Fibroblast of skin of scalp (primary cell): ENCODE data around the gene SGSM2. TPM values are rescaled to one million over a fixed set of nuclear protein-coding genes. Genes with fewer than 3 reads are reported as not detected.
"Not testable (repeated sequence)": the region's sequence is repeated elsewhere in the genome, so short reads cannot be mapped to it uniquely, and the experiment has no call there.

Source experiments
- DNase-seq: peaks from one replicate; pipeline ENCODE4 v3.0.0-alpha.2; 2013
- polyA plus RNA-seq, 2 experiments: library from polyadenylated mRNA; unstranded; fragments of 120-200 nt; gene quantifications; one replicate each; pipeline ENCODE4 v1.2.1, GENCODE V29; 2013; ENCODE audit not compliant: insufficient read length in 2 of 2

The SGSM2 gene
- polyA plus RNA-seq (2013, experiment 1 of 2; ENCODE audit: insufficient read length): 43.3 TPM
- 37.1 TPM for polyA plus RNA-seq (2013, experiment 2 of 2; ENCODE audit: insufficient read length)

GRCh38 chr17:2336852-2337543 is at the start of gene SGSM2:
TSS of gene SGSM2 (plus strand) at chr17:2337501. CDS start at chr17:2337689, 188 bp downstream.
- peak; percentile 65 for DNase-seq

- DNase-seq: no peak
Measured at GRCh38 chr17:2289878-2290478, 47.3 kb upstream of the SGSM2 start.

- peak; percentile 21 for DNase-seq
Measured at GRCh38 chr17:2292100-2292499, 45.2 kb upstream of the SGSM2 start.

- no peak for DNase-seq
Measured at GRCh38 chr17:2295575-2295974, 41.7 kb upstream of the SGSM2 start.

GRCh38 chr17:2297023-2297422 is 40.3 kb upstream of the SGSM2 start:
- no peak for DNase-seq

- no peak for DNase-seq
Measured at GRCh38 chr17:2299136-2299535, 38.2 kb upstream of the SGSM2 start.

- no peak for DNase-seq
Measured at GRCh38 chr17:2299756-2300155, 37.5 kb upstream of the SGSM2 start.

- DNase-seq: no peak
Measured at GRCh38 chr17:2302778-2303203, 34.5 kb upstream of the SGSM2 start.

GRCh38 chr17:2303204-2304188 is 33.8 kb upstream of the SGSM2 start, which contains the start of the genes SMG6 and SRR:
TSS of gene SMG6 (minus strand) at chr17:2303785. CDS start at chr17:2303720, 65 bp downstream.
TSS of gene SRR (plus strand) at chr17:2303950. CDS start at chr17:2315561, 11,611 bp downstream.
- DNase-seq: peak; percentile 93

GRCh38 chr17:2304931-2305330 is 32.4 kb upstream of the SGSM2 start:
- DNase-seq: no peak

- peak; percentile 13 for DNase-seq
Measured at GRCh38 chr17:2309338-2310154, 27.8 kb upstream of the SGSM2 start.

GRCh38 chr17:2312736-2313135 is 24.6 kb upstream of the SGSM2 start:
- DNase-seq: no peak

GRCh38 chr17:2316916-2317205 is 20.4 kb upstream of the SGSM2 start:
- DNase-seq: not testable (repeated sequence)

- no peak for DNase-seq
Measured at GRCh38 chr17:2317796-2318195, 19.5 kb upstream of the SGSM2 start.

- DNase-seq: no peak
Measured at GRCh38 chr17:2319051-2319450, 18.2 kb upstream of the SGSM2 start.

- DNase-seq: no peak
Measured at GRCh38 chr17:2321399-2321798, 15.9 kb upstream of the SGSM2 start.

- DNase-seq: no peak
Measured at GRCh38 chr17:2323629-2324314, 13.5 kb upstream of the SGSM2 start.

- DNase-seq: no peak
Measured at GRCh38 chr17:2331303-2331702, 6.0 kb upstream of the SGSM2 start.

GRCh38 chr17:2335726-2336214 is 1.5 kb upstream of the SGSM2 start:
- peak; percentile 35 for DNase-seq

GRCh38 chr17:2336215-2336851 is 968 bp upstream of the SGSM2 start, which contains the start of gene TSR1:
TSS of gene TSR1 (minus strand) at chr17:2336457. CDS start at chr17:2336427, 30 bp downstream.
- peak; percentile 92 for DNase-seq
